HL-60 (cell line): ENCODE data around the gene CREB5.

ENCODE experiments used
- CTCF ChIP-seq: IDR thresholded peaks from one replicate; pipeline ENCODE4 v1.5.1; 2011; ENCODE audit warnings: low read length, control low read depth, inconsistent platforms; ENCODE audit not compliant: insufficient read depth
- GABPA ChIP-seq: IDR thresholded peaks from 2 replicates; pipeline ENCODE4 v1.6.1; 2012; ENCODE audit warnings: low read depth
- POLR2AphosphoS5 ChIP-seq: IDR thresholded peaks from 2 replicates; pipeline ENCODE4 v1.6.1; 2012; ENCODE audit warnings: low read depth
- SPI1 ChIP-seq: IDR thresholded peaks from 2 replicates; pipeline ENCODE4 v1.6.1; 2012; ENCODE audit warnings: low read depth, mild to moderate bottlenecking, borderline replicate concordance

GRCh38 chr7:28753613-28754012, 341.3 kb downstream of the CREB5 start:
- no peak for TF ChIP-seq CTCF
- TF ChIP-seq GABPA, result no peak
- no peak for TF ChIP-seq SPI1
- TF ChIP-seq POLR2AphosphoS5, result no peak
